Gastroesophageal sphincter (tissue), 3 donors: ENCODE data around the gene CNGB1.

ENCODE experiments used
- CTCF ChIP-seq, 4 experiments: fragments of 200-600 bp in 2 of 4; fragments of 450-650 bp in 2 of 4; sonication (generic) in 1 of 4; IDR thresholded peaks; one replicate each; pipeline ENCODE4 v1.5.1; 2017 to 2019; ENCODE audit warnings: antibody characterized with exemption in 4 of 4, mild to moderate bottlenecking in 2 of 4, moderate library complexity in 2 of 4
- EP300 ChIP-seq: sonication (generic); formaldehyde crosslinking; IDR thresholded peaks from one replicate; pipeline ENCODE4 v1.6.1; 2017; ENCODE audit warnings: antibody characterized with exemption, mild to moderate bottlenecking
- POLR2AphosphoS5 ChIP-seq: sonication (generic); formaldehyde crosslinking; IDR thresholded peaks from one replicate; pipeline ENCODE4 v1.6.1; 2017; ENCODE audit warnings: antibody characterized with exemption

- TF ChIP-seq CTCF (IDR thresholded peaks at IDR 0.05) (no peak), EP300 (no peak), POLR2AphosphoS5 (no peak)
Measured at GRCh38 chr16:57952909-57953308, 18.0 kb downstream of the CNGB1 start.
